22Rv1 (cell line): ENCODE results near the gene TULP1.

Source experiments
- CTCF ChIP-seq: fragments of 450-650 bp; IDR thresholded peaks from 2 replicates; pipeline ENCODE4 v1.5.1; 2017; ENCODE audit warnings: mild to moderate bottlenecking
- ZFX ChIP-seq: fragments of 450-650 bp; IDR thresholded peaks from 2 replicates; pipeline ENCODE4 v1.6.1; 2017; ENCODE audit warnings: antibody characterized with exemption, borderline replicate concordance

DNA sequence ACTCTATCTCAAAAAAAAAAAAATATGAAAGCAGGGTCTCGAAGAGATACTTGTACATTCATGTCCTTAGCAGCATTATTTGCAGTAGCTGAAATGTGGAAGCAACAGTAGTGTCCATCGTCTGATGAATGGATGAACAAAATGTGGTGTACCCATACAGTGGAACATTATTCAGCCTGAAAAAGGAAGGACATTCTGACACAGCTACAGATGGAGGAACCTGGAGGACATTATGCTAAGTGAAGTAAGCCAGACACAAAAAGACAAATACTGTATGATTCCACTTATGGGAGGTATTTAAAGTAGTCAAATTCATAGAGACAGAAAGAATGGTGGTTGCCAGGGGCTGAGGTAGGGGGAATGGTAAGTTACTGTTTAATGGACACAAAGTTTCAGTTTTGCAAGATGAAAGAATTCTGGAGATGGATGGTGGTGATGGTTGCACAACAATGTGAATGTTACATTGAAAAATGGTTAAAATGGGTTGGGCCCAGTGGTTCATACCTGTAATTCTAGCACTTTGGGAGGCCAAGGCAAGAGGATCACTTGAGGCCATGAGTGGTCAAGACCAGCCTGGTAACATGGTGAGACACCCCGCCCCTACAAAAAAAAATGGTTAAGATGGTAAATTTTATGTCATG is 11.8 kb upstream of the TULP1 start:
- TF ChIP-seq CTCF (no peak), ZFX (no peak)
